DND-41 (cell line): ENCODE results near the gene FRZB.

ENCODE experiments used
- ATAC-seq: fragments of 200-7000 bp; cut with Tn5 transposase; 3 replicates; pipeline ENCODE4 v1.9.1; 2021; ENCODE audit warnings: low read depth; ENCODE audit not compliant: insufficient read depth
- DNase-seq: peaks from one replicate; pipeline ENCODE4 v3.0.0-alpha.2; 2020
- H2AFZ ChIP-seq: 2 replicates; pipeline ENCODE4 v1.6.0; 2012; ENCODE audit warnings: low read depth, low read length
- H3K27ac ChIP-seq: 2 replicates; pipeline ENCODE4 v1.5.1; 2012; ENCODE audit warnings: low read length, inconsistent platforms
- H3K27me3 ChIP-seq: fragments of 200-600 bp; sonication (generic); 2 replicates; pipeline ENCODE4 v1.6.0; 2012; ENCODE audit warnings: low read length, mild to moderate bottlenecking, inconsistent platforms; ENCODE audit not compliant: insufficient read depth, poor library complexity
- H3K36me3 ChIP-seq: 2 replicates; pipeline ENCODE4 v1.5.1; 2012; ENCODE audit warnings: low read length, inconsistent platforms; ENCODE audit not compliant: insufficient read depth
- H3K4me1 ChIP-seq: 2 replicates; pipeline ENCODE4 v1.5.1; 2012; ENCODE audit warnings: mild to moderate bottlenecking, low read length; ENCODE audit not compliant: insufficient read depth
- H3K4me2 ChIP-seq: 2 replicates; pipeline ENCODE4 v1.6.0; 2012; ENCODE audit warnings: mild to moderate bottlenecking, moderate library complexity, low read length, inconsistent platforms; ENCODE audit not compliant: insufficient read depth
- H3K4me3 ChIP-seq, 2 experiments: fragments of 200-600 bp in 1 of 2; shearing (Covaris generic) in 1 of 2; 2 replicates each; pipeline ENCODE4 v1.5.1; 2012 to 2016; ENCODE audit warnings: inconsistent platforms in 2 of 2, low read length in 2 of 2, mild to moderate bottlenecking in 2 of 2, low read depth in 1 of 2, moderate library complexity in 1 of 2
- H3K79me2 ChIP-seq: 2 replicates; pipeline ENCODE4 v1.6.0; 2012; ENCODE audit warnings: low read length, inconsistent platforms; ENCODE audit not compliant: insufficient read depth
- H3K9ac ChIP-seq: 2 replicates; pipeline ENCODE4 v1.6.0; 2012; ENCODE audit warnings: low read depth, mild to moderate bottlenecking, inconsistent platforms, low read length, moderate library complexity
- H3K9me3 ChIP-seq: 2 replicates; pipeline ENCODE4 v1.5.1; 2012; ENCODE audit warnings: low read length, moderate library complexity, mild to moderate bottlenecking, inconsistent platforms; ENCODE audit not compliant: insufficient read depth, severe bottlenecking
- H4K20me1 ChIP-seq: 2 replicates; pipeline ENCODE4 v1.6.0; 2012; ENCODE audit warnings: low read length; ENCODE audit not compliant: insufficient read depth
- CTCF ChIP-seq: IDR thresholded peaks from 2 replicates; pipeline ENCODE4 v1.5.1; 2012; ENCODE audit warnings: borderline replicate concordance, low read length, moderate library complexity, mild to moderate bottlenecking; ENCODE audit not compliant: poor library complexity, severe bottlenecking; ENCODE audit errors: extremely low read depth
- EZH2 ChIP-seq: IDR thresholded peaks from 3 replicates; pipeline ENCODE4 v1.6.1; 2012; ENCODE audit warnings: borderline replicate concordance, low read depth, mild to moderate bottlenecking, moderate library complexity, low read length, inconsistent platforms; ENCODE audit not compliant: severe bottlenecking

The FRZB gene

GRCh38 chr2:182822733-182823132 lies 43.7 kb downstream of the FRZB start:
- Histone ChIP-seq H3K79me2 (no peaks in the 10 kb centered on the region), H3K4me1 (no peaks in the 10 kb centered on the region), H3K27me3 (no peaks in the 10 kb centered on the region), H3K9me3 (no peaks in the 10 kb centered on the region), H3K27ac (no peak overlapping the region), H3K36me3 (no peaks in the 10 kb centered on the region), H2AFZ (no peak overlapping the region), H3K4me3 (no peak overlapping the region), H3K9ac (no peak overlapping the region), H3K4me2 (no peak overlapping the region), H4K20me1 (no peaks in the 10 kb centered on the region)
- ATAC-seq (no peak), DNase-seq (no peak)
- TF ChIP-seq EZH2 (no peak), CTCF (no peak)

- H3K4me3 ChIP-seq, result no peak overlapping the region
- TF ChIP-seq EZH2 (no peak), CTCF (no peak)
- ATAC-seq (no peak), DNase-seq (no peak)
- no peaks in the 10 kb centered on the region for H3K79me2 ChIP-seq
- H3K36me3 ChIP-seq, result no peaks in the 10 kb centered on the region
- no peak overlapping the region for H3K9ac ChIP-seq
- H3K9me3 ChIP-seq, result no peaks in the 10 kb centered on the region
- no peak overlapping the region for H3K4me2 ChIP-seq
- H3K4me1 ChIP-seq, result no peaks in the 10 kb centered on the region
- no peak overlapping the region for H2AFZ ChIP-seq
- H4K20me1 ChIP-seq, result no peaks in the 10 kb centered on the region
- no peak overlapping the region for H3K27ac ChIP-seq
- no peaks in the 10 kb centered on the region for H3K27me3 ChIP-seq
Observed at GRCh38 chr2:182821182-182821581, 45.3 kb downstream of the FRZB start.

GRCh38 chr2:182819412-182819811 lies 47.0 kb downstream of the FRZB start:
- ATAC-seq, result no peak
- H2AFZ ChIP-seq, result no peak overlapping the region

More at GRCh38 chr2:182819412-182819811, 47.0 kb downstream of the FRZB start:
- Histone ChIP-seq H3K27ac (no peak overlapping the region), H3K9me3 (no peaks in the 10 kb centered on the region), H3K4me3 (no peak overlapping the region), H3K9ac (no peak overlapping the region), H3K27me3 (peaks cover 3% of the 10 kb centered on the region), H3K4me1 (no peaks in the 10 kb centered on the region), H3K36me3 (no peaks in the 10 kb centered on the region), H3K79me2 (no peaks in the 10 kb centered on the region), H4K20me1 (no peaks in the 10 kb centered on the region), H3K4me2 (no peak overlapping the region)
- TF ChIP-seq CTCF, result no peak
- no peak for TF ChIP-seq EZH2
- no peak for DNase-seq
